Activated naive CD8-positive, alpha-beta T cell treated with anti-CD3 and anti-CD28 coated beads, Interleukin-2, amount 10 ng/mL, durations not matched to agents 7 days and 5 days (primary cell): ENCODE data around the gene CHMP1A. TPM values are rescaled to one million over a fixed set of nuclear protein-coding genes. Genes with fewer than 3 reads are reported as not detected.
A peak's percentile ranks its signal among the peaks of the same experiment; 100 is the strongest.
"Not testable (repeated sequence)": the region's sequence is repeated elsewhere in the genome, so short reads cannot be mapped to it uniquely, and the experiment has no call there.

Experiments
- ATAC-seq: fragments of 150-1000 bp; cut with Tn5 transposase; one replicate; pipeline ENCODE4 v1.10.0; 2021; ENCODE audit warnings: low read depth, moderate library complexity
- POLR2A ChIA-PET: fragments of 350-600 bp; sonication (Branson Sonifier 250); formaldehyde crosslinking; loops from one replicate; lab custom pipeline; 2021; ENCODE audit warnings: antibody characterized with exemption; lab: Charles Lee
- DNase-seq: peaks from one replicate; pipeline ENCODE4 v3.0.0; 2021
- H3K27ac Mint-ChIP-seq: one replicate; pipeline ENCODE4 v1.8.0; 2022; ENCODE audit warnings: mild to moderate bottlenecking, mixed read lengths
- H3K27me3 Mint-ChIP-seq: one replicate; pipeline ENCODE4 v1.8.0; 2022; ENCODE audit warnings: mild to moderate bottlenecking, moderate library complexity, mixed read lengths
- H3K36me3 Mint-ChIP-seq: one replicate; pipeline ENCODE4 v1.8.0; 2021; ENCODE audit warnings: mild to moderate bottlenecking, mixed read lengths
- H3K4me1 Mint-ChIP-seq: one replicate; pipeline ENCODE4 v1.8.0; 2021; ENCODE audit warnings: mixed read lengths
- H3K4me3 Mint-ChIP-seq: one replicate; pipeline ENCODE4 v1.8.0; 2022; ENCODE audit warnings: mild to moderate bottlenecking, moderate library complexity, mixed read lengths
- H3K9me3 Mint-ChIP-seq: one replicate; pipeline ENCODE4 v1.8.0; 2021; ENCODE audit warnings: mixed read lengths
- total RNA-seq, 2 experiments: library from RNA; stranded (reverse); gene quantifications; one replicate each; pipeline ENCODE4 v1.2.3, GENCODE V29; 2021

Gene CHMP1A
- total RNA-seq, 2 experiments from 2014 or later: 88.1 to 96.3 TPM

DNA sequence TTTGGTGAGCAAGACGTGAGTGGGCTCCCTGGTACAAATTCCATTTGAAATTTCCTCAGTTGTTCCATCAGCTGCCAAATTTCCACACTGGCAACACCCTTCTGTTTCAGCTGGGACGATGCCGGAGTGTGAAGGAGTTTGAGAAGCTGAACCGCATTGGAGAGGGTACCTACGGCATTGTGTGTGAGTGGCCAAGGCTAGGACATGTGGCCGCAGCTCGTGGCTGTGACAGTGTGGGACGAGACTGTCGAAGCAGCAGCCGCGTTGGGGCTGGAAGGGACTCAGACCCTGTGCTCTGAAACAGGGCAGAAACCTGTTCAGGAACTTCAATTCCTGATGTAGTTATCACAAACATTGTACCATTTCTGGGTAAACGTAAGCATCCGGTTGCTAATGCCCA is 31.6 kb upstream of the CHMP1A start:
- no peak overlapping the region for H3K27ac Mint-ChIP-seq
- no peak overlapping the region for H3K4me3 Mint-ChIP-seq
- no peak for ATAC-seq
- POLR2A ChIA-PET: interaction anchor here (1.5 kb wide), 1 partner anchor 12 kb away, joined by 5 read pairs; the partner anchor contains the start of gene SPATA2L
- no peaks in the 10 kb centered on the region for H3K9me3 Mint-ChIP-seq
- peaks cover 14% of the 10 kb centered on the region for H3K36me3 Mint-ChIP-seq
- H3K27me3 Mint-ChIP-seq: no peaks in the 10 kb centered on the region
- H3K4me1 Mint-ChIP-seq: peaks cover 11% of the 10 kb centered on the region
- no peak for DNase-seq

DNA sequence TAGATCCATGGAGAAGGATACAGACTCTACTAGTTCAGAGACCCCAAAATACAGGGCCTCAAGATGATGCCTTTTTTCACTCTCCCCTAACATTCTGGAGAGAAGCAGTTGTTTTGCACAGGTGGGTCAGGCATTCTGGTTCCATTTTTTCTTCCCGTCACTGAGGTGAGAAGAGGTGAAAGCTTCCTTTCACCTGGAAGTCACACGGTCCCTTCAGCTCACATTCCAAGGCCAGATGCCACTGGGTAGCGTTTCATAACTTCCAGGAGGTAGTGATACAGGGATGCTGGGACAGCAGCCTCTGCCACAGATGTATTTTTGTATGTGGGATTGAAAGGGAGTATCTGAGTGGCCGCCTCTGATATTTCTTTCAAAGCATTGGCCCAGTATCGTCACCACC is 30.9 kb upstream of the CHMP1A start:
- DNase-seq (no peak), ATAC-seq (no peak)
- peaks cover 11% of the 10 kb centered on the region for H3K4me1 Mint-ChIP-seq
- peak overlapping the region; percentile 40 for H3K4me3 Mint-ChIP-seq
- H3K27ac Mint-ChIP-seq: no peak overlapping the region
- POLR2A ChIA-PET: no interaction called here
- no peaks in the 10 kb centered on the region for H3K9me3 Mint-ChIP-seq
- no peaks in the 10 kb centered on the region for H3K27me3 Mint-ChIP-seq
- H3K36me3 Mint-ChIP-seq: peaks cover 11% of the 10 kb centered on the region

DNA sequence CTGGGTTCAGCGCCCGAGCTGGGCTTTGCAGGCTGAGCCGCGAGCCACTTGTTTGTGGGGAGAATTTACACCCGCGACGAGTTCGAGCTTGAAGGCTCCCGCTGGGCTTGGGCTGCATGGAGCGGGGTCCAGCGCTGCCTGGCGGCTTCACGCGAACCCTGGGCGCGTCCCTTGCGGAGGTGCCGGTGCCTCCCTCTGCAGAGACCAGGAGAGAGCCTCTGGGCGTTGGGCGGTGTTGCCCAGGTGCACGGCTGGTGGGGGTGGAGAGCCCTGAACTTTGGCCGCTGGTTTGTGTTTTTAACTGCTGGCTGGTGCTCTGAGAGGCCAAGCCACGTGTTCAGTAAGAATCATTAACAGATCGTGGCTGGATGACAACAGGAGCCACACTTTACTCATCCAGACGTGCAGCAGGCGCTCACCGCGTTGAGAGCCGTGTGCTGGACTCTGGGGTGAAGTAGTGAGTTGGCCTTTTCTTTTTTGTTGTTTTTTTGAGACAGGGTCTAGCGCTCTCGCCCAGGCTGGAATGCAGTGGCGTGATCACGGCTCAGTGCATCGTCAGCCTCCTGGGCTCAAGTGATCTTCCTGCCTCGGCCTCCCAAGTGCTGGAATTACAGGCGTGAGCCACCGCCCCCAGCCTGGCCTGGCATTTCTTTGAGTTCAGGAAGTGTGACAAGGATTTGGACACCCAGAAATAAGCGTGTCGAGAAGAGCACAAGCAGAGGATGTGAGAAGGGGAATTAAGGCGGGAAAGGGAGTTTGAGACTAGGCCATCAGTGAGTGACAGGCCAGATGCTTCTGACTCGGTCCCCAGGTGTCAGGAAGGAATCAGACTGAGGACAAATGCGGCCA is 29.8 kb upstream of the CHMP1A start:
- DNase-seq: no peak
- Mint-ChIP-seq H3K4me3 (peak overlapping the region; percentile 96), H3K4me1 (peaks cover 11% of the 10 kb centered on the region), H3K36me3 (peaks cover 8% of the 10 kb centered on the region), H3K27ac (peak overlapping the region; percentile 55), H3K9me3 (no peaks in the 10 kb centered on the region), H3K27me3 (no peaks in the 10 kb centered on the region)
- peak; percentile 50 for ATAC-seq
- POLR2A ChIA-PET: interaction anchor here (0.9 to 1.9 kb wide), 7 partner anchors 10 to 186 kb away, joined by 4 to 18 read pairs (median 5); partner anchors contain the start of gene TCF25

DNA sequence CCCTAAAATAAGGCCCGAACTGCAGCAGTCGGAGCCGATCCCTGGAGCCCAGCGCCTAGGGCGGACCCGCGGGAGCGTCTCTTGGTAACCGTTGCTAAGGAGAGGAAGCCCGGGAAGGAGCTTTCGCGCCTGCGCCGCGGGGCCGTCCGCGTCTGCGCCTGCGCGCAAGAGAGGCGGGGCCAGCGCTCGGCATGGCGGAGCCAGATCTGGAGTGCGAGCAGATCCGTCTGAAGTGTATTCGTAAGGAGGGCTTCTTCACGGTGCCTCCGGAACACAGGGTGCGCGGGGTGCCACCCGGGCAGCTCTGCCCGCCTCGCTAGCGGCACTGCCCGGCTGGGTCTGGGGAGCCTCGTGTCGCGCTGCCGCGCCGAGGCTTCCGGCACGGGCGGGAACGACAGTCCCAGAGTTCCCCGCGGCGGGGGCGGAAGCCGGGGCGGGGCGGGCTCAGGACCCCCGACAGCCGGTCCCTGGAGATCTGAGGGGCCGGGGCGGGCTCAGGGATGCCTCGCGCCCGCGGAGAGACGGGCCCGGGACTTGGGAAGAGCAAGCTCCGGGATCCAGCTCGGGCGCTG is 29.1 kb upstream of the CHMP1A start, which contains the start of gene CDK10:
Gene CDK10 (plus strand): TSS at position 170 of the 572 bp plus-strand sequence. CDS start 22 bp downstream, at position 192.
- peak within 1 kb of the TSS; percentile 90 for H3K27ac Mint-ChIP-seq
- H3K36me3 Mint-ChIP-seq: peaks cover 8% of the 10 kb centered on the region
- POLR2A ChIA-PET: interaction anchor here (0.6 to 1.9 kb wide), 9 partner anchors 11 to 188 kb away, joined by 3 to 18 read pairs (median 5); partner anchors contain the start of gene TCF25
- H3K4me1 Mint-ChIP-seq: peaks cover 11% of the 10 kb centered on the region
- DNase-seq: peak; percentile 98
- peak; percentile 88 for ATAC-seq
- H3K27me3 Mint-ChIP-seq: no peaks in the 10 kb centered on the region
- peak within 1 kb of the TSS; percentile 96 for H3K4me3 Mint-ChIP-seq
- no peaks in the 10 kb centered on the region for H3K9me3 Mint-ChIP-seq

DNA sequence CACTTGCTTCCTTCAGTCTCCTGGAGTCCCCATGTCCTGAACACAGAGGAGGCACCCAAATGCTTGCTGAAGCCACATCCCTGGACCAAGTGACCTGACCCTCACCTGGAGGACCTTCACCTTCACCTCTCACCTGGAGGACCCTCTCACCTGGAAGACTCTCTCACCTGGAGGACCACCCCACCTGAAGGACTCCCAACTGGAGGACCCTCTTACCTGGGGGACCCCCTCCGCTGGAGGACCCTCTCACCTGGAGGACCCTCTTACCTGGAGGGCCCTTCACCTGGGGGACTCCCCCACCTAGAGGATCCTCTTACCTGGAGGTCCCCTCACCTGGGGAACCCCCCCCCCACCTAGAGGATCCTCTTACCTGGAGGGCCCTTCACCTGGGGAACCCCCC is 28.4 kb upstream of the CHMP1A start:
- H3K4me1 Mint-ChIP-seq: peaks cover 11% of the 10 kb centered on the region
- no peaks in the 10 kb centered on the region for H3K9me3 Mint-ChIP-seq
- no peak for ATAC-seq
- H3K36me3 Mint-ChIP-seq: peaks cover 8% of the 10 kb centered on the region
- DNase-seq: no peak
- no peaks in the 10 kb centered on the region for H3K27me3 Mint-ChIP-seq
- H3K27ac Mint-ChIP-seq: no peak overlapping the region
- POLR2A ChIA-PET: interaction anchor here (0.6 to 1.9 kb wide), 8 partner anchors 12 to 189 kb away, joined by 3 to 18 read pairs (median 5); no protein-coding TSS in a partner anchor
- peak overlapping the region; percentile 37 for H3K4me3 Mint-ChIP-seq

DNA sequence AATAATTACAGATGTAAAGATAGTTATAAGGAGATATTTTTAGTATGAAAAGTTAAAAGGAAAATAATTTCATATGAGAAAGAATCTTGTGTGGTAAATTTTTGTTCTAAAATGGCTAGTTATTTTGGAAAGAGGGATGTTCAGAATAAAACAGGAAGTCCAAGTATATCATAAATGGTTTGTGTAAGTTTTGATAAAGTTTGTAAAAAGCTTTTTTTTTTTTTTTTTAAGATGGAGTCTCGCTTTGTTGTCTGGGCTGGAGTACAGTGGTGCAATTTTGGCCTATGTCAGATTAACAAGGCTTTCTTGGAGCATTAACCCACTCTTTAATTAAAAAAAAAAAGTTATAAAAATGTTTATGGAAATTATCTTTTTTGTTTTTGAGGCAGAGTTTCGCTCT is 20.8 kb upstream of the CHMP1A start:
- H3K27ac Mint-ChIP-seq: no peak overlapping the region
- no peaks in the 10 kb centered on the region for H3K36me3 Mint-ChIP-seq
- H3K9me3 Mint-ChIP-seq: no peaks in the 10 kb centered on the region
- ATAC-seq (no peak), DNase-seq (no peak)
- H3K4me3 Mint-ChIP-seq: no peak overlapping the region
- POLR2A ChIA-PET: no interaction called here
- no peaks in the 10 kb centered on the region for H3K27me3 Mint-ChIP-seq
- no peaks in the 10 kb centered on the region for H3K4me1 Mint-ChIP-seq

DNA sequence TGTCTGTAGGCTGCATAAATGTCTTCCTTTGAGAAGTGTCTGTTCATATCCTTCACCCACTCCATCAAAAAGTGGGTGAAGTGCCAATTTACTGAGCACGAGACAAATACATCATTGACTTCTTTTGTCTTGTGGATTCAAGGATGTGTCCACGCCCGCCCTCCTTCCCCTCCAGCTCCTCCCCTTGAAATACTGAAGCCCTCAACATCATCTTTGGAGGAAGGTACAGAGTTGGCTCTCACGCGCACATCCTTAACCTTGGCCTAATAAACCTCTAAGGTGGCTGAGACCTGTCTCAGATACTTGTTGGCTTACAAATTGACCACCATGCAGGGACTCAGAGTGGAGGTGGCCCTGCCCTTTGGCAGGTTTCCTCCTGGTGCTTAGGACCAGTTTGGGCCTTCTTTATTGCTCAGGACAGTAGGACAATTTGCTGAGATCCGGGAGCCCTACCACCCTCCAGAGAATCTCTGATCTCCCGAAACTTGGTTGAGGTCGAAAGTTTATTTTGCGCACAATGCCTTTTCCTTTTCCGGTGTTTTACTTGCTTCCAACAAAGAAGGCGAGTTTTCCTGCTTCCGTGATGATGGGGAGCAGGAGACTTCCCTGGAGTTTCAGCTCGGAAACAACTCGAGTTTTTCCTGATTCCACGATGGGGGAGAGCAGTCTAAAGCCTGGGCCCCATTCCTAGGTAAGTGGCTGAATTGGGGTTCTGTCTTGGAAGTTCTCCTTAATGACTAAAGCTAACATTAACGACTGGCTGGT is 14.9 kb upstream of the CHMP1A start:
- ATAC-seq (no peak), DNase-seq (no peak)
- Mint-ChIP-seq H3K27me3 (no peaks in the 10 kb centered on the region), H3K4me3 (no peak overlapping the region), H3K36me3 (no peaks in the 10 kb centered on the region), H3K27ac (no peak overlapping the region), H3K4me1 (peaks cover 9% of the 10 kb centered on the region), H3K9me3 (no peaks in the 10 kb centered on the region)
- POLR2A ChIA-PET: no interaction called here

DNA sequence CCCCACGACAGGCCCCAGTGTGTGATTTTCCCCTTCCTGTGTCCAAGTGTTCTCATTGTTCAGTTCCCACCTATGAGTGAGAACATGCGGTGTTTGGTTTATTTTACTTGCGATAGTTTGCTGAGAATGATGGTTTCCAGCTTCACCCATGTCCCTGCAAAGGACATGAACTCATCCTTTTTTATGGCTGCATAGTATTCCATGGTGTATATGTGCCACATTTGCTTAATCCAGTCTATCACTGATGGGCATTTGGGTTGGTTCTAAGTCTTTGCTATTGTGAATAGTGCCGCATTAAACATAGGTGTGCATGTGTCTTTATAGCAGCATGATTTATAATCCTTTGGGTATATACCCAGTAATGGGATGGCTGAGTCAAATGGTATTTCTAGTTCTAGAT is 14.1 kb upstream of the CHMP1A start:
- not testable (repeated sequence) for DNase-seq, H3K36me3 Mint-ChIP-seq, H3K4me3 Mint-ChIP-seq, ATAC-seq, H3K27me3 Mint-ChIP-seq, H3K27ac Mint-ChIP-seq, H3K9me3 Mint-ChIP-seq
- peaks cover 11% of the 10 kb centered on the region for H3K4me1 Mint-ChIP-seq
- POLR2A ChIA-PET: interaction anchor here (0.6 kb wide), 2 partner anchors 305 to 537 kb away, joined by 3 read pairs; no protein-coding TSS in a partner anchor

DNA sequence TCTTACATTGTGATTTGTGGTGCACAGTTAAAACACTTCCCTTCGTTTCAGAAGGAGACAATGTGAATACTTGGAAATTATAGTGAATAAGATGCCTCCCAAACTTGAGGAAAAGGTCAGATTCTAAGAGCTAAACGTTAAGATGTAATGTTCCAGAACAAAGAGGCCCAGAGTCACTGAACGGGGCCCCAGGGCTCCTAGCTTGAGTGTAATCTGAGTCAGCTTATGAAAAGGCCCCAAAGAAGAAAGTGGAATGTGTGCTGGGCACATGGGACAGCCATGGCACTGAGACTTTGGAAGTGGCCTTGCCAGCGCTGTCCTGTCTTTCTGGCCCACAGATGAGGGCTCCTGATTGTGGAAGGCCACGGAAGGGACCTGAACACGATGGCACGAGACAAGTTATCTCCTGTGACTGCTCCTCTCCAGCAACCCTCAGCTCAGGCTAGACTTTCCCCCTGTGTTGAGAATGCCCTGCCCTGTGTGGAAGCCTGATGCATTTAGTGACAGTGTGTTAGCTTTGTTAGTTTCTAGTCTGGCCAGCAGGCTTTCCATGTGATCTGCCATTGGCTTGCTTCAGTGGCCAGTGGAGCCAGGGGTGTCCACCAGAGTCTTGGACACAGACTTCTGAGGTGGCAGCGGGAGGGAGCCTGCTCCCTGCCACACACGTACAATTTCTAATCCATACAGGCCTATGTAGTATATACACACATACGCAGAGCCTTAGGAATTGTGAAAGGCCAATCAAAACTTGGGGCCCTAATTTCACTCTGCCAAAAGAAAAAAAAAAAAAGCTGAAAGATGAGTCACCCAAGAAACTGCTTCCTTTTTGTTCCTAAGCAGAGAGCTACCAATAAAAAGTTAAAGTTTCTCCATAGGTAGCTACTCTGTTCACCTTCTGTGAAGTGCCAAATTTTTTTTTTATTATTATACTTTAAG is 13.3 kb upstream of the CHMP1A start:
- no peaks in the 10 kb centered on the region for H3K9me3 Mint-ChIP-seq
- POLR2A ChIA-PET: interaction anchor here (0.6 kb wide), 2 partner anchors 306 to 537 kb away, joined by 3 read pairs; no protein-coding TSS in a partner anchor
- H3K4me3 Mint-ChIP-seq: no peak overlapping the region
- peaks cover 12% of the 10 kb centered on the region for H3K4me1 Mint-ChIP-seq
- no peaks in the 10 kb centered on the region for H3K36me3 Mint-ChIP-seq
- no peaks in the 10 kb centered on the region for H3K27me3 Mint-ChIP-seq
- no peak overlapping the region for H3K27ac Mint-ChIP-seq
- ATAC-seq: no peak
- no peak for DNase-seq

DNA sequence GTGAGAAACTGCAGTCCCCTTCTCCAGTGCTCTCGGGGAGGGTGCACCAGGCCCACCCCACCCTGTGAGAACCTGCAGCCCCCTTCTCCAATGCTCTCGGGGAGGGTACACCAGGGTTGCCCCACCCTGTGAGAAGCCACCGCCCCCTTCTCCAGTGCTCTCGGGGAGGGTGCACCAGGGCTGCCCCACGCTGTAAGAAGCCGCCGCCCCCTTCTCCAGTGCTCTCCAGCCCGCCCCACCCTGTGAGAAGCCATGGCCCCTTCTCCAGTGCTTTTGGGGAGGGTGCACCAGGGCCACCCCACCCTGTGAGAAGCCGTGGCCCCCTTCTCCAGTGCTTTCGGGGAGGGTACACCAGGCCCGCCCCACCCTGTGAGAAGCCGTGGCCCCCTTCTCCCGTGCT is 12.2 kb upstream of the CHMP1A start:
- POLR2A ChIA-PET: no interaction called here
- Mint-ChIP-seq H3K27ac (no peak overlapping the region), H3K4me1 (peaks cover 12% of the 10 kb centered on the region), H3K27me3 (no peaks in the 10 kb centered on the region), H3K36me3 (no peaks in the 10 kb centered on the region), H3K9me3 (no peaks in the 10 kb centered on the region), H3K4me3 (no peak overlapping the region)
- ATAC-seq (no peak), DNase-seq (no peak)

DNA sequence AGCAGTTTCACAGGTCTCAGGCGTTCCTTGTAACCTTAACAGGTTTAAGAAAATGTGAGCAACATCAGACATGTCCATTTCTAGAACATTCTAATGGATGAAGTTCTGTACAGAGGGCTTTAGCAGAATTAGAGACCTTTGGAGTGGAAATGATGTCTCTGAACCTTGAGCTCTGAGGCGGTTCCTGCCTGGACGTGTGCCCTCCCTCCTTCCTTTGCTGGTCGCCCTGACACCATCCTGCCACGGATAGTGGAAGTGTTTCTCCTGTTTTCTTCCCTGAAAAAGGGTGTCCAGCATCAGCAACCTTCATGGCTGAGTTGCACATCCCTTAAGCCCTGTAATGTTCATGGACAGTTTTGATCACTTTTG is 11.3 kb upstream of the CHMP1A start:
- Mint-ChIP-seq H3K4me3 (peak overlapping the region; percentile 19), H3K9me3 (no peaks in the 10 kb centered on the region), H3K27me3 (no peaks in the 10 kb centered on the region), H3K4me1 (peaks cover 12% of the 10 kb centered on the region), H3K27ac (no peak overlapping the region), H3K36me3 (peaks cover 1% of the 10 kb centered on the region)
- DNase-seq: no peak
- ATAC-seq: no peak
- POLR2A ChIA-PET: interaction anchor here (0.6 to 1.4 kb wide), 2 partner anchors 17 to 60 kb away, joined by 4 to 5 read pairs; partner anchors contain the start of gene CDK10

DNA sequence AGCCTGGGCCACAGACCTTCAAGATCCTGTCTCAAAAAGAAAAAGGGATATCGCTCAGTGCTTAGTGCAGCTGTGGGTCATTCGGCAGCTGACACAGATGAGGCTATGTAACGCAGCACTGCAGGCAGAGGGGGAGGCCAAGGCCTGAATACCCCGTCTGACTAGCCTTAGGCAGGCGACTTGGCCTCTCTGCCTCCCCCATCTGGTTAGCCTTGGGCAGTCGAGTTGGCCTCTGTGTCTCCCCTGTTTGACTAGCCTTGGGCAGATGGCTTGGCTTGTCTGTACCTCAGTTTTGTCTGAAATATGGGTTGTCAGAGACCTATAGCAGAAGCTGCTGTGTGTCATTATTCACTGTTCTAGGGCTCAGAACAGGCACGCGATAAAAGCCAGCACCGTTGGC is 10.1 kb upstream of the CHMP1A start:
- Mint-ChIP-seq H3K27me3 (no peaks in the 10 kb centered on the region), H3K9me3 (no peaks in the 10 kb centered on the region), H3K27ac (no peak overlapping the region), H3K4me3 (no peak overlapping the region), H3K4me1 (peaks cover 12% of the 10 kb centered on the region), H3K36me3 (peaks cover 11% of the 10 kb centered on the region)
- DNase-seq (no peak), ATAC-seq (no peak)
- POLR2A ChIA-PET: interaction anchor here (0.7 kb wide), 1 partner anchor 33 kb away, joined by 4 read pairs; no protein-coding TSS in a partner anchor
